Calu3 (cell line): ENCODE results near the gene MAP3K14. TPM values are rescaled to one million over a fixed set of nuclear protein-coding genes. Genes with fewer than 3 reads are reported as not detected.
"Not testable (repeated sequence)": the region's sequence is repeated elsewhere in the genome, so short reads cannot be mapped to it uniquely, and the experiment has no call there.

ENCODE experiments used
- BruUV-seq: library from RNA; stranded (reverse); fragments of 400-500 nt; replicated peaks from 2 replicates; lab custom pipeline; 2021; lab: Mats Ljungman, UMichigan
- CTCF ChIA-PET: fragments of 300-600 bp; sonication (Branson Sonifier 250); formaldehyde crosslinking; loops from one replicate; lab custom pipeline; 2022; ENCODE audit warnings: antibody characterized with exemption; lab: Charles Lee
- DNase-seq: peaks from one replicate; pipeline ENCODE4 v3.0.0; 2022
- H3K27ac Mint-ChIP-seq: one replicate; pipeline ENCODE4 v1.8.0; 2022; ENCODE audit warnings: mixed read lengths; ENCODE audit not compliant: unreplicated experiment
- H3K27me3 Mint-ChIP-seq: one replicate; pipeline ENCODE4 v1.8.0; 2022; ENCODE audit warnings: mixed read lengths; ENCODE audit not compliant: unreplicated experiment
- H3K36me3 Mint-ChIP-seq: one replicate; pipeline ENCODE4 v1.8.0; 2022; ENCODE audit warnings: mild to moderate bottlenecking, moderate library complexity, mixed read lengths; ENCODE audit not compliant: insufficient read depth, unreplicated experiment
- H3K4me1 Mint-ChIP-seq: one replicate; pipeline ENCODE4 v1.8.0; 2022; ENCODE audit warnings: mild to moderate bottlenecking, low read depth, mixed read lengths; ENCODE audit not compliant: unreplicated experiment
- H3K4me3 Mint-ChIP-seq: one replicate; pipeline ENCODE4 v1.8.0; 2022; ENCODE audit warnings: mild to moderate bottlenecking, low read depth, moderate library complexity, mixed read lengths; ENCODE audit not compliant: unreplicated experiment
- H3K9me3 Mint-ChIP-seq: one replicate; pipeline ENCODE4 v1.8.0; 2022; ENCODE audit warnings: low read depth, mixed read lengths; ENCODE audit not compliant: unreplicated experiment
- CTCF ChIP-seq: fragments of 200-600 bp; IDR thresholded peaks from one replicate; pipeline ENCODE4 v1.8.0; 2022; ENCODE audit warnings: antibody characterized with exemption; ENCODE audit not compliant: unreplicated experiment
- intact Hi-C: fragments of 100-400 bp; cut with micrococcal nuclease; formaldehyde crosslinking; loops from one replicate; pipeline ENCODE4 v1.10.0; 2022; ENCODE audit not compliant: unreplicated experiment
- total RNA-seq: library from RNA; stranded (reverse); gene quantifications from 2 replicates; pipeline ENCODE4 v1.2.3, GENCODE V29; 2022

The MAP3K14 gene
- total RNA-seq, 1 experiment from 2014 or later: 26.7 TPM

DNA sequence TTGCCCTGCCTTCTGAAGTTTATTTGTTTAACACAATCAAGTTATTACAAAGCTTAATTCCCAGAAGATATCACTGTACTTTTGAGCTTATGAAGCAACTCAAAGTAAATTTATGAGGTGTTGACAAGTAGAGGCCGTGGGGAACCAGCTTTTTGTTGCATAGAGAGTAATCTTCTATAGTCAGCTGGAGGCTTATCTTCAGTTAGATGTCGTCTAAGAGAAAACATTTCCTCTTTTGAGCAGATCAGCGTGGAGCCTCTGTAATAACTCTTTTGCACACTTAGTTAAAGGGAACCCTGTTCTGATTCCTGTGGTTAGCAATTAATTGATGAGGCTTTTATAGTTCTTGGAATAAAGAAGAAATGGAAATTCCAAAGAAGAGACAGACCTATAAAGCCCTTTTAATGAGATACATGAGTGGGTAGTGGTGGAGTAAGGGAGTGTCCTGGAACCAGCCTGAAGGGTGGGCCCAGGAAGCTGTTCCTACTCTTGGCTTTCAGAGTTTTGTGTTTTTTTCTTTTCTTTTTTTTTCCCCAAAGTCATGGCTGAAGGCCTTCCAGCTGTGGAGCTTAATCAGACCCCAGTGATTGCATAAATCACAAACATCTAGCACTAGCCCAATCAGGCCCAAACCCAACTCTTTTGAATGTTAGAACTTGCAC is 28.9 kb upstream of the MAP3K14 start:
- H3K9me3 Mint-ChIP-seq: no peaks in the 10 kb centered on the region
- CTCF ChIA-PET: no interaction called here
- H3K4me1 Mint-ChIP-seq: peaks cover 11% of the 10 kb centered on the region
- H3K4me3 Mint-ChIP-seq: no peak overlapping the region
- no peak for DNase-seq
- no peak for TF ChIP-seq CTCF
- H3K36me3 Mint-ChIP-seq: no peaks in the 10 kb centered on the region
- no TSS peak for BruUV-seq
- no peak overlapping the region for H3K27ac Mint-ChIP-seq
- no peaks in the 10 kb centered on the region for H3K27me3 Mint-ChIP-seq
- intact Hi-C loops: no loop called here

- Mint-ChIP-seq H3K4me1 (peaks cover 11% of the 10 kb centered on the region), H3K27me3 (no peaks in the 10 kb centered on the region), H3K4me3 (no peak overlapping the region), H3K9me3 (no peaks in the 10 kb centered on the region), H3K27ac (no peak overlapping the region), H3K36me3 (no peaks in the 10 kb centered on the region)
- intact Hi-C loops: no loop called here
- CTCF ChIA-PET: no interaction called here
- no TSS peak for BruUV-seq
- no peak for TF ChIP-seq CTCF
- DNase-seq: no peak
Measured at GRCh38 chr17:45345246-45345553, 28.4 kb upstream of the MAP3K14 start.

GRCh38 chr17:45343967-45344664 is 27.3 kb upstream of the MAP3K14 start:
- CTCF ChIA-PET: interaction anchor here (0.6 to 0.8 kb wide), 2 partner anchors 14 to 27 kb away, joined by 3 to 4 read pairs; partner anchors contain the start of gene MAP3K14

GRCh38 chr17:45342871-45343526 is 26.2 kb upstream of the MAP3K14 start:
- H3K9me3 Mint-ChIP-seq: no peaks in the 10 kb centered on the region
- CTCF ChIA-PET: interaction anchor here (0.8 to 1.3 kb wide), 2 partner anchors 26 kb away, joined by 4 to 5 read pairs; partner anchors contain the start of gene MAP3K14
- no TSS peak for BruUV-seq

More at GRCh38 chr17:45343967-45344664, 27.3 kb upstream of the MAP3K14 start:
- DNase-seq, H3K9me3 Mint-ChIP-seq, H3K27ac Mint-ChIP-seq, intact Hi-C loops, H3K4me3 Mint-ChIP-seq, H3K27me3 Mint-ChIP-seq, BruUV-seq, H3K36me3 Mint-ChIP-seq: not testable (repeated sequence)
- H3K4me1 Mint-ChIP-seq: peaks cover 11% of the 10 kb centered on the region

More at GRCh38 chr17:45342871-45343526, 26.2 kb upstream of the MAP3K14 start:
- TF ChIP-seq CTCF: no peak
- no peak overlapping the region for H3K27ac Mint-ChIP-seq
- H3K36me3 Mint-ChIP-seq: no peaks in the 10 kb centered on the region
- no peak overlapping the region for H3K4me3 Mint-ChIP-seq
- no peak for DNase-seq
- intact Hi-C loops: no loop called here
- no peaks in the 10 kb centered on the region for H3K27me3 Mint-ChIP-seq
- H3K4me1 Mint-ChIP-seq: peaks cover 11% of the 10 kb centered on the region
